ENCODE results near the gene SLC25A3. TPM values are rescaled to one million over a fixed set of nuclear protein-coding genes. Genes with fewer than 3 reads are reported as not detected.

SLC25A3 gene
- total and polyA plus RNA-seq, 2 of the 13 experiments (the other 11 are each of a cell fraction or from before 2014, with no cell fraction given): 292 to 829 TPM

DNA sequence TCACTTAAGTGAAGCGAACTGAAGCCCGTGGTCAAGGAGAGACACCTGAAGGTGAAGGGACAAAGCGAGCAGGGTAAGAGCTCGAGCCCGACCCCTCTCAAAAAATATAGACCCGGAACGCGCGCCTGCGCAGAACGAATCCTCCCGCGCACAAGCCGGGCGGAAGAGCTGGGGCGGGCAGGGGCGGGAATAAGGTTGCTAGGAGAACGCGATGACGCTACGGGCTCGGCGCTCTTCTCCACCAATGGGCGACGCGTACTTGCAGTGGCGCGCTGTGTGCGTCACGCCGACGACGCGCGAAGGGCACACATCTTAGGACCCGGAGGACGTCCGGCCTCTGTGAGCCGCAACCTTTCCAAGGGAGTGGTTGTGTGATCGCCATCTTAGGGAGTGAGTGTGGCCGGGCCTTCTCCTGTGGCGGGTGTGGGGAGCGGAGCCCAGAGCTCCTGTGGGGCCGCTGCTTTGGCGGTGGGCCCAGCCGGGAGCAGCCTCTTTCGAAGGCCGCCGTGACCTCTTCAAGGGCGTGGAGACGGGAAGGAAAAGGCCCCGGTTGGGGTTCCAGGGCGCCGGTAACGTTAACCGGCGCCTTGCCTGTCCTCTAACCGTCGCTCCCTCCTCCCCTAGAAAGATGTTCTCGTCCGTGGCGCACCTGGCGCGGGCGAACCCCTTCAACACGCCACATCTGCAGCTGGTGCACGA is at the start of gene SLC25A3 (continued):
- TF ChIP-seq, protein P1, sequence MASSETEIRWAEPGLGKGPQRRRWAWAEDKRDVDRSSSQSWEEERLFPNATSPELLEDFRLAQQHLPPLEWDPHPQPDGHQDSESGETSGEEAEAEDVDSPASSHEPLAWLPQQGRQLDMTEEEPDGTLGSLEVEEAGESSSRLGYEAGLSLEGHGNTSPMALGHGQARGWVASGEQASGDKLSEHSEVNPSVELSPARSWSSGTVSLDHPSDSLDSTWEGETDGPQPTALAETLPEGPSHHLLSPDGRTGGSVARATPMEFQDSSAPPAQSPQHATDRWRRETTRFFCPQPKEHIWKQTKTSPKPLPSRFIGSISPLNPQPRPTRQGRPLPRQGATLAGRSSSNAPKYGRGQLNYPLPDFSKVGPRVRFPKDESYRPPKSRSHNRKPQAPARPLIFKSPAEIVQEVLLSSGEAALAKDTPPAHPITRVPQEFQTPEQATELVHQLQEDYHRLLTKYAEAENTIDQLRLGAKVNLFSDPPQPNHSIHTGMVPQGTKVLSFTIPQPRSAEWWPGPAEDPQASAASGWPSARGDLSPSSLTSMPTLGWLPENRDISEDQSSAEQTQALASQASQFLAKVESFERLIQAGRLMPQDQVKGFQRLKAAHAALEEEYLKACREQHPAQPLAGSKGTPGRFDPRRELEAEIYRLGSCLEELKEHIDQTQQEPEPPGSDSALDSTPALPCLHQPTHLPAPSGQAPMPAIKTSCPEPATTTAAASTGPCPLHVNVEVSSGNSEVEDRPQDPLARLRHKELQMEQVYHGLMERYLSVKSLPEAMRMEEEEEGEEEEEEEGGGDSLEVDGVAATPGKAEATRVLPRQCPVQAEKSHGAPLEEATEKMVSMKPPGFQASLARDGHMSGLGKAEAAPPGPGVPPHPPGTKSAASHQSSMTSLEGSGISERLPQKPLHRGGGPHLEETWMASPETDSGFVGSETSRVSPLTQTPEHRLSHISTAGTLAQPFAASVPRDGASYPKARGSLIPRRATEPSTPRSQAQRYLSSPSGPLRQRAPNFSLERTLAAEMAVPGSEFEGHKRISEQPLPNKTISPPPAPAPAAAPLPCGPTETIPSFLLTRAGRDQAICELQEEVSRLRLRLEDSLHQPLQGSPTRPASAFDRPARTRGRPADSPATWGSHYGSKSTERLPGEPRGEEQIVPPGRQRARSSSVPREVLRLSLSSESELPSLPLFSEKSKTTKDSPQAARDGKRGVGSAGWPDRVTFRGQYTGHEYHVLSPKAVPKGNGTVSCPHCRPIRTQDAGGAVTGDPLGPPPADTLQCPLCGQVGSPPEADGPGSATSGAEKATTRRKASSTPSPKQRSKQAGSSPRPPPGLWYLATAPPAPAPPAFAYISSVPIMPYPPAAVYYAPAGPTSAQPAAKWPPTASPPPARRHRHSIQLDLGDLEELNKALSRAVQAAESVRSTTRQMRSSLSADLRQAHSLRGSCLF (CRISPR knock-in tag; IDR thresholded peaks at IDR 0.05; ENCODE audit: borderline replicate concordance): no peak
- TF ChIP-seq PTBP1 (IDR thresholded peaks at IDR 0.05; ENCODE audit: low read depth, low read length, poor library complexity, severe bottlenecking) (no peak), EEA1 (CRISPR knock-in tag; IDR thresholded peaks at IDR 0.05; ENCODE audit: borderline replicate concordance) (no peak), PRPF4 (IDR thresholded peaks at IDR 0.05; ENCODE audit: low read depth, low read length, poor library complexity, severe bottlenecking) (no peak), ZNF547 (CRISPR knock-in tag; IDR thresholded peaks at IDR 0.05) (peak; percentile 44), ZNF121 (CRISPR knock-in tag; IDR thresholded peaks at IDR 0.05) (no peak)
- TF ChIP-seq, protein P2, sequence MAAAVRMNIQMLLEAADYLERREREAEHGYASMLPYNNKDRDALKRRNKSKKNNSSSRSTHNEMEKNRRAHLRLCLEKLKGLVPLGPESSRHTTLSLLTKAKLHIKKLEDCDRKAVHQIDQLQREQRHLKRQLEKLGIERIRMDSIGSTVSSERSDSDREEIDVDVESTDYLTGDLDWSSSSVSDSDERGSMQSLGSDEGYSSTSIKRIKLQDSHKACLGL (CRISPR knock-in tag; IDR thresholded peaks at IDR 0.05): peak; percentile 35; the same call in 1 of the 2 replicates
- TF ChIP-seq, protein P3, sequence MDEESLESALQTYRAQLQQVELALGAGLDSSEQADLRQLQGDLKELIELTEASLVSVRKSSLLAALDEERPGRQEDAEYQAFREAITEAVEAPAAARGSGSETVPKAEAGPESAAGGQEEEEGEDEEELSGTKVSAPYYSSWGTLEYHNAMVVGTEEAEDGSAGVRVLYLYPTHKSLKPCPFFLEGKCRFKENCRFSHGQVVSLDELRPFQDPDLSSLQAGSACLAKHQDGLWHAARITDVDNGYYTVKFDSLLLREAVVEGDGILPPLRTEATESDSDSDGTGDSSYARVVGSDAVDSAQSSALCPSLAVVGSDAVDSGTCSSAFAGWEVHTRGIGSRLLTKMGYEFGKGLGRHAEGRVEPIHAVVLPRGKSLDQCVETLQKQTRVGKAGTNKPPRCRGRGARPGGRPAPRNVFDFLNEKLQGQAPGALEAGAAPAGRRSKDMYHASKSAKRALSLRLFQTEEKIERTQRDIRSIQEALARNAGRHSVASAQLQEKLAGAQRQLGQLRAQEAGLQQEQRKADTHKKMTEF (CRISPR knock-in tag; IDR thresholded peaks at IDR 0.05): peak; percentile 75; the same call in 1 of the 2 replicates
- TF ChIP-seq, protein P4, sequence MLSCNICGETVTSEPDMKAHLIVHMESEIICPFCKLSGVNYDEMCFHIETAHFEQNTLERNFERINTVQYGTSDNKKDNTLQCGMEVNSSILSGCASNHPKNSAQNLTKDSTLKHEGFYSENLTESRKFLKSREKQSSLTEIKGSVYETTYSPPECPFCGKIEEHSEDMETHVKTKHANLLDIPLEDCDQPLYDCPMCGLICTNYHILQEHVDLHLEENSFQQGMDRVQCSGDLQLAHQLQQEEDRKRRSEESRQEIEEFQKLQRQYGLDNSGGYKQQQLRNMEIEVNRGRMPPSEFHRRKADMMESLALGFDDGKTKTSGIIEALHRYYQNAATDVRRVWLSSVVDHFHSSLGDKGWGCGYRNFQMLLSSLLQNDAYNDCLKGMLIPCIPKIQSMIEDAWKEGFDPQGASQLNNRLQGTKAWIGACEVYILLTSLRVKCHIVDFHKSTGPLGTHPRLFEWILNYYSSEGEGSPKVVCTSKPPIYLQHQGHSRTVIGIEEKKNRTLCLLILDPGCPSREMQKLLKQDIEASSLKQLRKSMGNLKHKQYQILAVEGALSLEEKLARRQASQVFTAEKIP (CRISPR knock-in tag; IDR thresholded peaks at IDR 0.05; ENCODE audit: borderline replicate concordance): no peak
- TF ChIP-seq, protein P5, sequence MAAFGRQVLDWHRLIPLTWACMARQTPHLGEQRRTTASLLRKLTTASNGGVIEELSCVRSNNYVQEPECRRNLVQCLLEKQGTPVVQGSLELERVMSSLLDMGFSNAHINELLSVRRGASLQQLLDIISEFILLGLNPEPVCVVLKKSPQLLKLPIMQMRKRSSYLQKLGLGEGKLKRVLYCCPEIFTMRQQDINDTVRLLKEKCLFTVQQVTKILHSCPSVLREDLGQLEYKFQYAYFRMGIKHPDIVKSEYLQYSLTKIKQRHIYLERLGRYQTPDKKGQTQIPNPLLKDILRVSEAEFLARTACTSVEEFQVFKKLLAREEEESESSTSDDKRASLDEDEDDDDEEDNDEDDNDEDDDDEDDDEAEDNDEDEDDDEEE (CRISPR knock-in tag; IDR thresholded peaks at IDR 0.05): 0 out of 2 replicates have a peak, but pooled peaks have one; percentile 46
- TF ChIP-seq, protein P6, sequence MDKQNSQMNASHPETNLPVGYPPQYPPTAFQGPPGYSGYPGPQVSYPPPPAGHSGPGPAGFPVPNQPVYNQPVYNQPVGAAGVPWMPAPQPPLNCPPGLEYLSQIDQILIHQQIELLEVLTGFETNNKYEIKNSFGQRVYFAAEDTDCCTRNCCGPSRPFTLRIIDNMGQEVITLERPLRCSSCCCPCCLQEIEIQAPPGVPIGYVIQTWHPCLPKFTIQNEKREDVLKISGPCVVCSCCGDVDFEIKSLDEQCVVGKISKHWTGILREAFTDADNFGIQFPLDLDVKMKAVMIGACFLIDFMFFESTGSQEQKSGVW (CRISPR knock-in tag; IDR thresholded peaks at IDR 0.05; ENCODE audit: borderline replicate concordance): peak; percentile 21; the same call in 1 of the 2 replicates
- TF ChIP-seq, protein P7, sequence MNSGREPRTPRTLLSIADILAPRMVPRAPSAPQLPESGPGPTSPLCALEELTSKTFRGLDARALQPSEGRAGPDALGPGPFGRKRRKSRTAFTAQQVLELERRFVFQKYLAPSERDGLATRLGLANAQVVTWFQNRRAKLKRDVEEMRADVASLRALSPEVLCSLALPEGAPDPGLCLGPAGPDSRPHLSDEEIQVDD (CRISPR knock-in tag; IDR thresholded peaks at IDR 0.05; ENCODE audit: borderline replicate concordance): peak; percentile 30; the same call in 1 of the 2 replicates
- TF ChIP-seq, protein P8, sequence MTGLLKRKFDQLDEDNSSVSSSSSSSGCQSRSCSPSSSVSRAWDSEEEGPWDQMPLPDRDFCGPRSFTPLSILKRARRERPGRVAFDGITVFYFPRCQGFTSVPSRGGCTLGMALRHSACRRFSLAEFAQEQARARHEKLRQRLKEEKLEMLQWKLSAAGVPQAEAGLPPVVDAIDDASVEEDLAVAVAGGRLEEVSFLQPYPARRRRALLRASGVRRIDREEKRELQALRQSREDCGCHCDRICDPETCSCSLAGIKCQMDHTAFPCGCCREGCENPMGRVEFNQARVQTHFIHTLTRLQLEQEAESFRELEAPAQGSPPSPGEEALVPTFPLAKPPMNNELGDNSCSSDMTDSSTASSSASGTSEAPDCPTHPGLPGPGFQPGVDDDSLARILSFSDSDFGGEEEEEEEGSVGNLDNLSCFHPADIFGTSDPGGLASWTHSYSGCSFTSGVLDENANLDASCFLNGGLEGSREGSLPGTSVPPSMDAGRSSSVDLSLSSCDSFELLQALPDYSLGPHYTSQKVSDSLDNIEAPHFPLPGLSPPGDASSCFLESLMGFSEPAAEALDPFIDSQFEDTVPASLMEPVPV (CRISPR knock-in tag; IDR thresholded peaks at IDR 0.05): peak; percentile 78; the same call in 1 of the 2 replicates

Data from HepG2 (cell line).